Measurements from ENCODE around the gene TAF15. TPM values are rescaled to one million over a fixed set of nuclear protein-coding genes. Genes with fewer than 3 reads are reported as not detected.

The TAF15 gene
- total RNA-seq, 4 donors from 2014 or later = 52.0 to 149 (median 58.8) TPM

- 72% methylated on average over 3 of the region's 3 CpGs for WGBS
- TF ChIP-seq POLR2A (IDR thresholded peaks at IDR 0.05) = no peak
- TF ChIP-seq POLR2AphosphoS5 (IDR thresholded peaks at IDR 0.05) = no peak
- TF ChIP-seq EP300 (IDR thresholded peaks at IDR 0.05) = no peak
- TF ChIP-seq, protein P1, sequence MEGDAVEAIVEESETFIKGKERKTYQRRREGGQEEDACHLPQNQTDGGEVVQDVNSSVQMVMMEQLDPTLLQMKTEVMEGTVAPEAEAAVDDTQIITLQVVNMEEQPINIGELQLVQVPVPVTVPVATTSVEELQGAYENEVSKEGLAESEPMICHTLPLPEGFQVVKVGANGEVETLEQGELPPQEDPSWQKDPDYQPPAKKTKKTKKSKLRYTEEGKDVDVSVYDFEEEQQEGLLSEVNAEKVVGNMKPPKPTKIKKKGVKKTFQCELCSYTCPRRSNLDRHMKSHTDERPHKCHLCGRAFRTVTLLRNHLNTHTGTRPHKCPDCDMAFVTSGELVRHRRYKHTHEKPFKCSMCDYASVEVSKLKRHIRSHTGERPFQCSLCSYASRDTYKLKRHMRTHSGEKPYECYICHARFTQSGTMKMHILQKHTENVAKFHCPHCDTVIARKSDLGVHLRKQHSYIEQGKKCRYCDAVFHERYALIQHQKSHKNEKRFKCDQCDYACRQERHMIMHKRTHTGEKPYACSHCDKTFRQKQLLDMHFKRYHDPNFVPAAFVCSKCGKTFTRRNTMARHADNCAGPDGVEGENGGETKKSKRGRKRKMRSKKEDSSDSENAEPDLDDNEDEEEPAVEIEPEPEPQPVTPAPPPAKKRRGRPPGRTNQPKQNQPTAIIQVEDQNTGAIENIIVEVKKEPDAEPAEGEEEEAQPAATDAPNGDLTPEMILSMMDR (IDR thresholded peaks at IDR 0.05) = no peak
- Histone ChIP-seq H3K4me3 (no peak overlapping the region), H3K27me3 (no peaks in the 10 kb centered on the region), H3K27ac (no peak overlapping the region), H3K4me1 (no peaks in the 10 kb centered on the region), H3K9me3 (no peaks in the 10 kb centered on the region), H3K36me3 (no peaks in the 10 kb centered on the region)
- no peak for DNase-seq (ENCODE audit: low spot score in 2 of 2)
Measured at GRCh38 chr17:35876534-35876933, 67.2 kb downstream of the TAF15 start.

DNA sequence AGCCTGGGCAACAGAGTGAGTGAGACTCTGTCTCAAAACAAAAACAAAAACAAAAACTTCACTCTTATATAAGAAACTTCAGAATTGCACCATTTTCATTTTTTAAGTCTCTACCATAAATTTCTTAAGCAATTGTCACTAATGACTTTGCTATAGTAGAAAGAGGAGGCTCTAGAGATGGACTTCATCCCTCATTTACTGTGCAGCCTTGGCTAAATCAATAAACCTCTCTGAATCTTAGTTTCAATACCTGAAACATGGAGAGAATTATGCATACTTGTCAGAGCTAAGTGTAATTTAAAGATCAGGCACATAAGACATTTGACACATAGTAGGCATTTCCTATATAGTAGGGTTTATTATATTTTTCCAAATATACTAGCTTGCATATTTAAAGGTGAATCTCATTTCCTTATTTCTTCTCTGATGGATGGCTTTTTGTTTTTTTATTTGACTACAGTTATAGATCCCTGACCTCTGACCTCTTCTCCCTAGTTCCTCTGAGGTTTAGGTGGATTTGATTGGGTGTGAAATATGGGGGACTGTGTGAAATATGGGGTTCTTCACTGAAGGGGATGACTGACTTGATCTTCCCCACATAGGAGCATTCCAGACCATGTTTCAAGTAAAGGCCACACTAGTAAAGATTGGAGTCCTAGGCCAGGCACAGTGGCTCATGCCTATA is 68.2 kb downstream of the TAF15 start:
- H3K9me3 ChIP-seq = no peaks in the 10 kb centered on the region
- no peak for DNase-seq (ENCODE audit: low spot score in 2 of 2)
- H3K4me3 ChIP-seq = no peak overlapping the region
- H3K27ac ChIP-seq = no peak overlapping the region
- H3K27me3 ChIP-seq = no peaks in the 10 kb centered on the region
- TF ChIP-seq, protein P1 (IDR thresholded peaks at IDR 0.05) = no peak
- TF ChIP-seq POLR2A (IDR thresholded peaks at IDR 0.05) = no peak
- no peak for TF ChIP-seq POLR2AphosphoS5 (IDR thresholded peaks at IDR 0.05)
- no peak for TF ChIP-seq EP300 (IDR thresholded peaks at IDR 0.05)
- no peaks in the 10 kb centered on the region for H3K36me3 ChIP-seq
- no peaks in the 10 kb centered on the region for H3K4me1 ChIP-seq

- Histone ChIP-seq H3K27ac (no peak overlapping the region), H3K9me3 (no peaks in the 10 kb centered on the region), H3K4me3 (no peak overlapping the region), H3K4me1 (no peaks in the 10 kb centered on the region), H3K27me3 (no peaks in the 10 kb centered on the region), H3K36me3 (no peaks in the 10 kb centered on the region)
- TF ChIP-seq EP300 (IDR thresholded peaks at IDR 0.05) (no peak), POLR2A (IDR thresholded peaks at IDR 0.05) (no peak), POLR2AphosphoS5 (IDR thresholded peaks at IDR 0.05) (no peak)
- TF ChIP-seq, protein P1 (IDR thresholded peaks at IDR 0.05) = no peak
- WGBS = 51% methylated on average over 4 of the region's 4 CpGs
- no peak for DNase-seq (ENCODE audit: low spot score in 2 of 2)
Measured at GRCh38 chr17:35878361-35878760, 69.1 kb downstream of the TAF15 start.

GRCh38 chr17:35879773-35880654 is 70.7 kb downstream of the TAF15 start, which contains the start of gene CCL5:
CCL5 (minus strand) TSS chr17:35880360.
- H3K9me3 ChIP-seq = no peaks in the 10 kb centered on the region
- DNase-seq (ENCODE audit: low spot score in 2 of 2) = no peak
- H3K27ac ChIP-seq = no peak within 1 kb of the TSS
- peak in 1 of 2 donors; percentile 17 for TF ChIP-seq POLR2A (IDR thresholded peaks at IDR 0.05)
- TF ChIP-seq, protein P1 (IDR thresholded peaks at IDR 0.05) = no peak
- TF ChIP-seq POLR2AphosphoS5 (IDR thresholded peaks at IDR 0.05) = no peak
- no peaks in the 10 kb centered on the region for H3K36me3 ChIP-seq
- no peaks in the 10 kb centered on the region for H3K4me1 ChIP-seq
- H3K4me3 ChIP-seq = no peak within 1 kb of the TSS
- H3K27me3 ChIP-seq = no peaks in the 10 kb centered on the region
- WGBS = 64% methylated on average over 11 of the region's 11 CpGs

DNA sequence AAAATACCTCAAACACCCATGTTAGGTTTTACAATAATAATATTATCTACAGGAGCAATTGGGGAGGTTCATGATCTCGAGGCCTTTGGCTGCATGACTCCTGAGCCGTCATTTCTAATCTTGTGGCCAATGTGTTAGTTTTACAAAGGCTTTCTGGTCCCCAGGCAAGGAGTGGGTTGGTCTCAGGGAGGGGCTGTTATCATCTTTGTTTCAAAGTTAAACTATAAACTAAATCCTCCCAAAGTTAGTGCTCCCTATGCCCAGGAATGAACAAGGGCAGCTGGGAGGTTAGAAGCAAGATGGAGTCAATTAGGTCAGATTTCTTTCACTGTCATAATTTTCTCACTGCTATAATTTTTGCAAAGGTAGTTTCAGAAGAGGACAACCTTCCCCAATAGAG is 80.0 kb downstream of the TAF15 start:
- Histone ChIP-seq H3K27ac (no peak overlapping the region), H3K4me3 (no peak overlapping the region), H3K4me1 (peaks cover 8% of the 10 kb centered on the region), H3K27me3 (no peaks in the 10 kb centered on the region), H3K36me3 (no peaks in the 10 kb centered on the region), H3K9me3 (no peaks in the 10 kb centered on the region)
- TF ChIP-seq POLR2AphosphoS5 (IDR thresholded peaks at IDR 0.05) = no peak
- no peak for TF ChIP-seq EP300 (IDR thresholded peaks at IDR 0.05)
- TF ChIP-seq, protein P1 (IDR thresholded peaks at IDR 0.05) = no peak
- no peak for TF ChIP-seq POLR2A (IDR thresholded peaks at IDR 0.05)
- WGBS = 74% methylated on average over 2 of the region's 2 CpGs
- DNase-seq (ENCODE audit: low spot score in 2 of 2) = no peak
